ENCODE results near the gene ROBO1.

Gene ROBO1

GRCh38 chr3:79405183-79405582 lies 362.6 kb downstream of the ROBO1 start:
- TF ChIP-seq CTCF (IDR thresholded peaks at IDR 0.05), result no peak
- no peak for TF ChIP-seq ZFX (IDR thresholded peaks at IDR 0.05; ENCODE audit: borderline replicate concordance)
- no peak overlapping the region for H3K27ac ChIP-seq

DNA sequence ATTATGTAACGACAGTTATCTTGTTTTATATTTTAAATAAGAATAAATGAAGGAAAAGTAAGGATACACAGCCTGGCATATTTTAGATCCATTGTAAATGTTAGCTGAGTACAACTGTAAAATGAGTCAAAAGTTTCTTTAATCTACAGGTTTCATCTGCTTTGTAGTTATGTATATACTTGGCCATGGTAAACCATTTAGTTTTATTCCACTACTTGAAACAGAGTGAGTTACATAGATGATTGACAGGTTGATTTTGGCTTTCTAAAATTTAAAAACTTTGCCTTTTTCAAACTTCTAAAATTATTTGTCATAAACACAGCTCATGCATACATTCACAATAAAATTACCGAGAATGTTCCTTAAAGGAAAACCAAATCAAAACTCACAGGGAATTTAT lies 371.2 kb downstream of the ROBO1 start:
- TF ChIP-seq CTCF (IDR thresholded peaks at IDR 0.05) (no peak), ZFX (IDR thresholded peaks at IDR 0.05; ENCODE audit: borderline replicate concordance) (no peak)
- H3K27ac ChIP-seq, result no peak overlapping the region

- TF ChIP-seq CTCF (IDR thresholded peaks at IDR 0.05) (no peak), ZFX (IDR thresholded peaks at IDR 0.05; ENCODE audit: borderline replicate concordance) (no peak)
- H3K27ac ChIP-seq, result no peak overlapping the region
Observed at GRCh38 chr3:79392479-79392878, 375.3 kb downstream of the ROBO1 start.

- TF ChIP-seq CTCF (IDR thresholded peaks at IDR 0.05) (no peak), ZFX (IDR thresholded peaks at IDR 0.05; ENCODE audit: borderline replicate concordance) (no peak)
- no peak overlapping the region for H3K27ac ChIP-seq
Observed at GRCh38 chr3:79390352-79390751, 377.4 kb downstream of the ROBO1 start.

DNA sequence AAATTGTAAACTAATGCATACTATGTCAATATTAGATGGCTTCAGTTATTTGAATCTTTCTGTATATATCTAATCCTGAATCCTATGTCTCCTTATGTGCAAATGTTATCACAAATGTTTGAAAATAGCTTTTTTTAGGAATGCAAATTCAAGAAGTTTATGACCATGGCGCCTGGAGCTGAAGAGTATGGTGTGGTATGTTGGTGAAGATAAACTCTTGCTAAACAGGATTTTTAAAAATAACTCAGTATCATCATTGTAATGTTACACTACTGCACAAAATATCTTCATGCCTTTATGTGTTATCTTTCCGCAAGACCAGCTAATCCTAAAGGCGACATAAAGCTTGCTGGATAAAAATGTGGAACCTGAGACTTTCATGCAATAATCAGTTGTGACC lies 382.6 kb downstream of the ROBO1 start:
- TF ChIP-seq CTCF (IDR thresholded peaks at IDR 0.05) (no peak), ZFX (IDR thresholded peaks at IDR 0.05; ENCODE audit: borderline replicate concordance) (no peak)
- no peak overlapping the region for H3K27ac ChIP-seq

- no peak for TF ChIP-seq ZFX (IDR thresholded peaks at IDR 0.05; ENCODE audit: borderline replicate concordance)
- no peak overlapping the region for H3K27ac ChIP-seq
Observed at GRCh38 chr3:79383402-79384012, 384.3 kb downstream of the ROBO1 start.

GRCh38 chr3:79380581-79380980 lies 387.2 kb downstream of the ROBO1 start:
- TF ChIP-seq CTCF (IDR thresholded peaks at IDR 0.05), result no peak
- no peak for TF ChIP-seq ZFX (IDR thresholded peaks at IDR 0.05; ENCODE audit: borderline replicate concordance)
- no peak overlapping the region for H3K27ac ChIP-seq

GRCh38 chr3:79378064-79378463 lies 389.7 kb downstream of the ROBO1 start:
- peak overlapping the region; percentile 72 for H3K27ac ChIP-seq
- TF ChIP-seq ZFX (IDR thresholded peaks at IDR 0.05; ENCODE audit: borderline replicate concordance) (no peak), CTCF (IDR thresholded peaks at IDR 0.05) (no peak)
